ENCODE measurements around the gene SLC25A43. TPM values are rescaled to one million over a fixed set of nuclear protein-coding genes. Genes with fewer than 3 reads are reported as not detected.

SLC25A43 gene
- total and polyA plus RNA-seq, 3 experiments from 2014 or later = 7.6 to 11.8 (median 10.6) TPM

- Mint-ChIP-seq H3K27ac (no peak overlapping the region), H3K9me3 (no peaks in the 10 kb centered on the region), H3K4me3 (no peak overlapping the region), H3K27me3 (no peaks in the 10 kb centered on the region), H3K36me3 (peaks cover 0 to 22% (median 0%) of the 10 kb centered on the region in 3 donors), H3K4me1 (no peaks in the 10 kb centered on the region)
- Histone ChIP-seq H3K4me1 (ENCODE audit: insufficient read depth, low read length) (no peaks in the 10 kb centered on the region), H3K9me3 (ENCODE audit: low read length) (no peaks in the 10 kb centered on the region), H3K4me3 (ENCODE audit: low read length) (no peak overlapping the region), H3K36me3 (ENCODE audit: insufficient read depth, low read length) (no peaks in the 10 kb centered on the region), H3K27me3 (ENCODE audit: insufficient read depth, low read length, poor library complexity, severe bottlenecking) (no peaks in the 10 kb centered on the region), H3K27ac (ENCODE audit: low read depth, low read length) (no peak overlapping the region)
- CTCF ChIA-PET = no interaction called here
- no peak for DNase-seq
- POLR2A ChIA-PET = interaction anchor here (0.6 kb wide), 1 partner anchor 315 kb away, joined by 3 read pairs; no protein-coding TSS in a partner anchor
These were observed 11.7 kb downstream of the SLC25A43 start for GRCh38 chrX:119410854-119411253.

GRCh38 chrX:119411959-119412358 is 12.8 kb downstream of the SLC25A43 start:
- Histone ChIP-seq H3K36me3 (ENCODE audit: insufficient read depth, low read length) (no peaks in the 10 kb centered on the region), H3K4me1 (ENCODE audit: insufficient read depth, low read length) (no peaks in the 10 kb centered on the region), H3K27ac (ENCODE audit: low read depth, low read length) (no peak overlapping the region), H3K4me3 (ENCODE audit: low read length) (no peak overlapping the region), H3K27me3 (ENCODE audit: insufficient read depth, low read length, poor library complexity, severe bottlenecking) (no peaks in the 10 kb centered on the region), H3K9me3 (ENCODE audit: low read length) (no peaks in the 10 kb centered on the region)
- ChIA-PET POLR2A (no interaction called here), CTCF (interaction anchor here (0.7 kb wide), 1 partner anchor 208 kb away, joined by 4 read pairs; no protein-coding TSS in a partner anchor)
- no peak for DNase-seq
- Mint-ChIP-seq H3K9me3 (no peaks in the 10 kb centered on the region), H3K4me3 (no peak overlapping the region), H3K36me3 (peaks cover 0 to 22% (median 0%) of the 10 kb centered on the region in 3 donors), H3K4me1 (no peaks in the 10 kb centered on the region), H3K27me3 (no peaks in the 10 kb centered on the region), H3K27ac (no peak overlapping the region)

GRCh38 chrX:119417376-119417775 is 18.2 kb downstream of the SLC25A43 start:
- Mint-ChIP-seq H3K36me3 (peaks cover 0 to 10% (median 0%) of the 10 kb centered on the region in 3 donors), H3K27me3 (no peaks in the 10 kb centered on the region), H3K9me3 (no peaks in the 10 kb centered on the region), H3K4me3 (no peak overlapping the region), H3K4me1 (no peaks in the 10 kb centered on the region), H3K27ac (no peak overlapping the region)
- H3K9me3 ChIP-seq (ENCODE audit: low read length) = no peaks in the 10 kb centered on the region
- H3K4me1 ChIP-seq (ENCODE audit: insufficient read depth, low read length) = no peaks in the 10 kb centered on the region
- H3K36me3 ChIP-seq (ENCODE audit: insufficient read depth, low read length) = no peaks in the 10 kb centered on the region
- no peak for DNase-seq
- POLR2A ChIA-PET = no interaction called here
- CTCF ChIA-PET = no interaction called here
- no peak overlapping the region for H3K4me3 ChIP-seq (ENCODE audit: low read length)
- H3K27ac ChIP-seq (ENCODE audit: low read depth, low read length) = no peak overlapping the region
- no peaks in the 10 kb centered on the region for H3K27me3 ChIP-seq (ENCODE audit: insufficient read depth, low read length, poor library complexity, severe bottlenecking)

GRCh38 chrX:119417842-119418241 is 18.7 kb downstream of the SLC25A43 start:
- CTCF ChIA-PET = no interaction called here
- no peaks in the 10 kb centered on the region for H3K4me1 Mint-ChIP-seq
- no peaks in the 10 kb centered on the region for H3K36me3 ChIP-seq (ENCODE audit: insufficient read depth, low read length)
- H3K27me3 ChIP-seq (ENCODE audit: insufficient read depth, low read length, poor library complexity, severe bottlenecking) = no peaks in the 10 kb centered on the region
- peaks cover 0 to 11% (median 0%) of the 10 kb centered on the region in 3 donors for H3K36me3 Mint-ChIP-seq
- no peak overlapping the region for H3K27ac ChIP-seq (ENCODE audit: low read depth, low read length)
- no peaks in the 10 kb centered on the region for H3K9me3 Mint-ChIP-seq
- POLR2A ChIA-PET = no interaction called here
- H3K4me3 ChIP-seq (ENCODE audit: low read length) = no peak overlapping the region
- H3K4me1 ChIP-seq (ENCODE audit: insufficient read depth, low read length) = no peaks in the 10 kb centered on the region
- DNase-seq = no peak
- no peak overlapping the region for H3K4me3 Mint-ChIP-seq
- no peaks in the 10 kb centered on the region for H3K27me3 Mint-ChIP-seq
- no peaks in the 10 kb centered on the region for H3K9me3 ChIP-seq (ENCODE audit: low read length)
- no peak overlapping the region for H3K27ac Mint-ChIP-seq

GRCh38 chrX:119419146-119419545 is 20.0 kb downstream of the SLC25A43 start:
- ChIA-PET CTCF (no interaction called here), POLR2A (no interaction called here)
- no peaks in the 10 kb centered on the region for H3K4me1 Mint-ChIP-seq
- no peak for DNase-seq
- no peaks in the 10 kb centered on the region for H3K27me3 Mint-ChIP-seq
- H3K36me3 Mint-ChIP-seq = peaks cover 0 to 11% (median 0%) of the 10 kb centered on the region in 3 donors
- H3K4me3 ChIP-seq (ENCODE audit: low read length) = no peak overlapping the region
- H3K4me1 ChIP-seq (ENCODE audit: insufficient read depth, low read length) = no peaks in the 10 kb centered on the region
- H3K27me3 ChIP-seq (ENCODE audit: insufficient read depth, low read length, poor library complexity, severe bottlenecking) = no peaks in the 10 kb centered on the region
- H3K9me3 ChIP-seq (ENCODE audit: low read length) = no peaks in the 10 kb centered on the region
- H3K9me3 Mint-ChIP-seq = no peaks in the 10 kb centered on the region
- H3K36me3 ChIP-seq (ENCODE audit: insufficient read depth, low read length) = no peaks in the 10 kb centered on the region
- no peak overlapping the region for H3K27ac Mint-ChIP-seq
- H3K4me3 Mint-ChIP-seq = no peak overlapping the region
- H3K27ac ChIP-seq (ENCODE audit: low read depth, low read length) = no peak overlapping the region

GRCh38 chrX:119419898-119420297 is 20.8 kb downstream of the SLC25A43 start:
- POLR2A ChIA-PET = interaction anchor here (0.5 kb wide), 1 partner anchor 48 kb away, joined by 3 read pairs; the partner anchor contains the start of gene SLC25A5
- no peaks in the 10 kb centered on the region for H3K4me1 ChIP-seq (ENCODE audit: insufficient read depth, low read length)

GRCh38 chrX:119421016-119421705 is 22.0 kb downstream of the SLC25A43 start:
- no peak overlapping the region for H3K27ac Mint-ChIP-seq
- ChIA-PET POLR2A (no interaction called here), CTCF (no interaction called here)
- H3K4me3 Mint-ChIP-seq = no peak overlapping the region
- no peak for DNase-seq
- no peaks in the 10 kb centered on the region for H3K9me3 Mint-ChIP-seq
- Histone ChIP-seq H3K27ac (ENCODE audit: low read depth, low read length) (no peak overlapping the region), H3K9me3 (ENCODE audit: low read length) (no peaks in the 10 kb centered on the region), H3K4me1 (ENCODE audit: insufficient read depth, low read length) (no peaks in the 10 kb centered on the region), H3K4me3 (ENCODE audit: low read length) (no peak overlapping the region), H3K36me3 (ENCODE audit: insufficient read depth, low read length) (no peaks in the 10 kb centered on the region), H3K27me3 (ENCODE audit: insufficient read depth, low read length, poor library complexity, severe bottlenecking) (no peaks in the 10 kb centered on the region)
- peaks cover 0 to 11% (median 0%) of the 10 kb centered on the region in 3 donors for H3K36me3 Mint-ChIP-seq
- H3K27me3 Mint-ChIP-seq = peaks cover 0 to 4% of the 10 kb centered on the region in 2 donors
- peaks cover 0 to 2% (median 0%) of the 10 kb centered on the region in 3 donors for H3K4me1 Mint-ChIP-seq

More at GRCh38 chrX:119419898-119420297, 20.8 kb downstream of the SLC25A43 start:
- Histone ChIP-seq H3K36me3 (ENCODE audit: insufficient read depth, low read length) (no peaks in the 10 kb centered on the region), H3K4me3 (ENCODE audit: low read length) (no peak overlapping the region), H3K27me3 (ENCODE audit: insufficient read depth, low read length, poor library complexity, severe bottlenecking) (no peaks in the 10 kb centered on the region), H3K27ac (ENCODE audit: low read depth, low read length) (no peak overlapping the region), H3K9me3 (ENCODE audit: low read length) (no peaks in the 10 kb centered on the region)
- CTCF ChIA-PET = no interaction called here
- H3K4me1 Mint-ChIP-seq = no peaks in the 10 kb centered on the region
- peaks cover 0 to 4% of the 10 kb centered on the region in 2 donors for H3K27me3 Mint-ChIP-seq
- H3K9me3 Mint-ChIP-seq = no peaks in the 10 kb centered on the region
- no peak for DNase-seq
- H3K36me3 Mint-ChIP-seq = peaks cover 0 to 11% (median 0%) of the 10 kb centered on the region in 3 donors
- no peak overlapping the region for H3K4me3 Mint-ChIP-seq
- H3K27ac Mint-ChIP-seq = no peak overlapping the region

- Histone ChIP-seq H3K4me1 (ENCODE audit: insufficient read depth, low read length) (peaks cover 5% of the 10 kb centered on the region), H3K9me3 (ENCODE audit: low read length) (no peaks in the 10 kb centered on the region), H3K27me3 (ENCODE audit: insufficient read depth, low read length, poor library complexity, severe bottlenecking) (no peaks in the 10 kb centered on the region), H3K4me3 (ENCODE audit: low read length) (no peak overlapping the region), H3K27ac (ENCODE audit: low read depth, low read length) (no peak overlapping the region), H3K36me3 (ENCODE audit: insufficient read depth, low read length) (no peaks in the 10 kb centered on the region)
- Mint-ChIP-seq H3K4me1 (peaks cover 0 to 16% (median 9%) of the 10 kb centered on the region in 3 donors), H3K4me3 (no peak overlapping the region), H3K27me3 (peaks cover 0 to 4% of the 10 kb centered on the region in 2 donors), H3K36me3 (peaks cover 0 to 7% (median 0%) of the 10 kb centered on the region in 3 donors), H3K27ac (no peak overlapping the region), H3K9me3 (no peaks in the 10 kb centered on the region)
- no peak for DNase-seq
- POLR2A ChIA-PET = no interaction called here
- CTCF ChIA-PET = no interaction called here
These were observed 24.5 kb downstream of the SLC25A43 start for GRCh38 chrX:119423631-119424030.
